ENCODE results near the gene SERPINA9.

Gene SERPINA9

DNA sequence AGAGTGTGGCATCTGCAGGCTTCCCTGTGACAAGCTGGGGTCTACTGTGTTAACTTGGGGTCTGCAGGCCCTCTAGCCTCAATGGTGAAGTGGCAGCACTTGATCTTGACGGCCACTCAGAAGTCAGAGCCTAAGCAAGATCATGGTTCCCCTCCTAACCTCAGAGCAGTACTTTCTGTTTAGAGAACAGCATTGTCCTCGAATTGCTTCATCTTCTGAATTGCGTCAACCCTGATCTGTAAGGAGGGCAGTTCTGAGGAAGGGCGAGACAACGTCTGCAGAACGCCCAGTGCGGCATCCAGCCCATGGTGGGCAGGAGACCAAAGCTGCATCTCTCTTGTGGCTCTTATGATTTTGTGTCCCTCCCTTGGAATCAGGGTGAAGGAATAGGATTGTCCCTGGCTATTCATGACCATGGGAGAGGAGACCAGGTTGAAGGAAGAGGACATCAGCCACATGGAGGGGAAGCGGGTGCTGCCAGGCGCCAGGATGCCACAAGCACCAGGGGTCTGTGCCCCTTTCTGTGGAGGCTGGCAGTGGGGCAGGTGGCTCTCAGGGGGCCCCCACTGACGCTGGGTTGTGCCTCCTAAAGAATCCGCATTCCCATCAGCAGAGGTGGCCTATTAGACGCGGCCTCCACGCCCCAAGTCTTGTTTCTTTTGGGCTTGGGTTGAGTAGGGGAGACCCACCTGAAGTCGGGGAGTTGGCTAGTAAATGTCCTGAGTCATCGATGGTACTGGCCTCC lies 2.2 kb downstream of the SERPINA9 start:
- no peaks in the 10 kb centered on the region for H3K4me1 ChIP-seq (ENCODE audit: control insufficient read depth, insufficient read depth, low read length)

GRCh38 chr14:94472842-94473241 lies 3.2 kb downstream of the SERPINA9 start:
- peaks cover 4 to 7% of the 10 kb centered on the region in 2 donors for H3K9me3 ChIP-seq (ENCODE audit: control insufficient read depth in 2 of 2, low read length in 2 of 2)
- H3K27me3 ChIP-seq (ENCODE audit: control insufficient read depth in 1 of 2, insufficient read depth in 2 of 2, low read length in 2 of 2) = peaks cover 0 to 8% of the 10 kb centered on the region in 2 donors
- H3K27ac ChIP-seq (ENCODE audit: low read length) = no peak overlapping the region
- no peaks in the 10 kb centered on the region for H3K36me3 ChIP-seq (ENCODE audit: control insufficient read depth in 2 of 2, insufficient read depth in 2 of 2, low read length in 2 of 2)
- no peaks in the 10 kb centered on the region for H3K4me1 ChIP-seq (ENCODE audit: control insufficient read depth, insufficient read depth, low read length)
- H3K4me3 ChIP-seq (ENCODE audit: low read length in 2 of 2) = no peak overlapping the region
- H3K9ac ChIP-seq (ENCODE audit: low read length in 2 of 2) = no peak overlapping the region

More for the DNA sequence above, 2.2 kb downstream of the SERPINA9 start:
- Histone ChIP-seq H3K27ac (ENCODE audit: low read length) (no peak overlapping the region), H3K27me3 (ENCODE audit: control insufficient read depth in 1 of 2, insufficient read depth in 2 of 2, low read length in 2 of 2) (peaks cover 0 to 8% of the 10 kb centered on the region in 2 donors), H3K9ac (ENCODE audit: low read length in 2 of 2) (no peak overlapping the region), H3K36me3 (ENCODE audit: control insufficient read depth in 2 of 2, insufficient read depth in 2 of 2, low read length in 2 of 2) (no peaks in the 10 kb centered on the region), H3K9me3 (ENCODE audit: control insufficient read depth in 2 of 2, low read length in 2 of 2) (peaks cover 7 to 9% of the 10 kb centered on the region in 2 donors), H3K4me3 (ENCODE audit: low read length in 2 of 2) (no peak overlapping the region)

GRCh38 chr14:94471045-94471444 lies 5.0 kb downstream of the SERPINA9 start:
- Histone ChIP-seq H3K9me3 (ENCODE audit: control insufficient read depth in 2 of 2, low read length in 2 of 2) (peaks cover 0 to 6% of the 10 kb centered on the region in 2 donors), H3K9ac (ENCODE audit: low read length in 2 of 2) (no peak overlapping the region), H3K36me3 (ENCODE audit: control insufficient read depth in 2 of 2, insufficient read depth in 2 of 2, low read length in 2 of 2) (no peaks in the 10 kb centered on the region), H3K4me1 (ENCODE audit: control insufficient read depth, insufficient read depth, low read length) (no peaks in the 10 kb centered on the region), H3K27ac (ENCODE audit: low read length) (no peak overlapping the region), H3K27me3 (ENCODE audit: control insufficient read depth in 1 of 2, insufficient read depth in 2 of 2, low read length in 2 of 2) (peaks cover 0 to 8% of the 10 kb centered on the region in 2 donors), H3K4me3 (ENCODE audit: low read length in 2 of 2) (no peak overlapping the region)

- Histone ChIP-seq H3K4me3 (ENCODE audit: low read length in 2 of 2) (no peak overlapping the region), H3K27me3 (ENCODE audit: control insufficient read depth in 1 of 2, insufficient read depth in 2 of 2, low read length in 2 of 2) (peaks cover 0 to 6% of the 10 kb centered on the region in 2 donors), H3K9ac (ENCODE audit: low read length in 2 of 2) (no peak overlapping the region)
Measured at GRCh38 chr14:94470311-94470710, 5.7 kb downstream of the SERPINA9 start.

DNA sequence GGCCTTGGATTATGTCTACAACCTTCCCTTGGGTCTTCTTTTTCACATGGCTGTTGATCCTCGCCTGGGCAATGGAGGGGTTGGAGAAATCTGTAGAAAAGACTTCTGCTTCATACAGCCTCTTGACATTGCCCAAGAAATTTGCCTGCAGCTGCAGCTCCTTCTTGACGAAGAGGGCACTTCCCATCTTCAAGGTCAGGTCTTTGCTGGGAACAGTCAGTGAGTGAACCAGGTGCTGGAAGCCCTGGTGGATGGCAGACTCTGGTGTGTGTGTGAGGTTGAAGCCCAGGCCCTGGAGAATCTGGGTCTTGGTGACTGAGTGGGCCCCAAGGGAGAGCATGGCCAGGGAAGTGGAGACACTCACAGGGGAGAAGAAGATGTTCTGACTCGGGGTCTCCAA lies 6.7 kb downstream of the SERPINA9 start:
- no peak overlapping the region for H3K4me3 ChIP-seq (ENCODE audit: low read length in 2 of 2)
- H3K36me3 ChIP-seq (ENCODE audit: control insufficient read depth in 2 of 2, insufficient read depth in 2 of 2, low read length in 2 of 2) = no peaks in the 10 kb centered on the region
- H3K27ac ChIP-seq (ENCODE audit: low read length) = no peak overlapping the region
- H3K4me1 ChIP-seq (ENCODE audit: control insufficient read depth, insufficient read depth, low read length) = no peaks in the 10 kb centered on the region
- peaks cover 0 to 5% of the 10 kb centered on the region in 2 donors for H3K27me3 ChIP-seq (ENCODE audit: control insufficient read depth in 1 of 2, insufficient read depth in 2 of 2, low read length in 2 of 2)
- peaks cover 5 to 7% of the 10 kb centered on the region in 2 donors for H3K9me3 ChIP-seq (ENCODE audit: control insufficient read depth in 2 of 2, low read length in 2 of 2)
- no peak overlapping the region for H3K9ac ChIP-seq (ENCODE audit: low read length in 2 of 2)

More at GRCh38 chr14:94470311-94470710, 5.7 kb downstream of the SERPINA9 start:
- Histone ChIP-seq H3K27ac (ENCODE audit: low read length) (no peak overlapping the region), H3K36me3 (ENCODE audit: control insufficient read depth in 2 of 2, insufficient read depth in 2 of 2, low read length in 2 of 2) (no peaks in the 10 kb centered on the region), H3K4me1 (ENCODE audit: control insufficient read depth, insufficient read depth, low read length) (no peaks in the 10 kb centered on the region), H3K9me3 (ENCODE audit: control insufficient read depth in 2 of 2, low read length in 2 of 2) (no peaks in the 10 kb centered on the region)

GRCh38 chr14:94467728-94468520 lies 8.1 kb downstream of the SERPINA9 start:
- no peak overlapping the region for H3K27ac ChIP-seq (ENCODE audit: low read length)
- H3K9ac ChIP-seq (ENCODE audit: low read length in 2 of 2) = no peak overlapping the region
- H3K9me3 ChIP-seq (ENCODE audit: control insufficient read depth in 2 of 2, low read length in 2 of 2) = peaks cover 5 to 7% of the 10 kb centered on the region in 2 donors
- H3K36me3 ChIP-seq (ENCODE audit: control insufficient read depth in 2 of 2, insufficient read depth in 2 of 2, low read length in 2 of 2) = no peaks in the 10 kb centered on the region
- H3K27me3 ChIP-seq (ENCODE audit: control insufficient read depth in 1 of 2, insufficient read depth in 2 of 2, low read length in 2 of 2) = peaks cover 0 to 4% of the 10 kb centered on the region in 2 donors
- no peak overlapping the region for H3K4me3 ChIP-seq (ENCODE audit: low read length in 2 of 2)
- H3K4me1 ChIP-seq (ENCODE audit: control insufficient read depth, insufficient read depth, low read length) = no peaks in the 10 kb centered on the region

GRCh38 chr14:94466706-94467370 lies 9.2 kb downstream of the SERPINA9 start:
- no peaks in the 10 kb centered on the region for H3K27me3 ChIP-seq (ENCODE audit: control insufficient read depth in 1 of 2, insufficient read depth in 2 of 2, low read length in 2 of 2)
- peaks cover 5 to 7% of the 10 kb centered on the region in 2 donors for H3K9me3 ChIP-seq (ENCODE audit: control insufficient read depth in 2 of 2, low read length in 2 of 2)

GRCh38 chr14:94465042-94465441 lies 11.0 kb downstream of the SERPINA9 start:
- Histone ChIP-seq H3K27ac (ENCODE audit: low read length) (no peak overlapping the region), H3K36me3 (ENCODE audit: control insufficient read depth in 2 of 2, insufficient read depth in 2 of 2, low read length in 2 of 2) (no peaks in the 10 kb centered on the region), H3K27me3 (ENCODE audit: control insufficient read depth in 1 of 2, insufficient read depth in 2 of 2, low read length in 2 of 2) (no peaks in the 10 kb centered on the region), H3K9ac (ENCODE audit: low read length in 2 of 2) (no peak overlapping the region), H3K4me1 (ENCODE audit: control insufficient read depth, insufficient read depth, low read length) (no peaks in the 10 kb centered on the region), H3K4me3 (ENCODE audit: low read length in 2 of 2) (no peak overlapping the region), H3K9me3 (ENCODE audit: control insufficient read depth in 2 of 2, low read length in 2 of 2) (peaks cover 5 to 7% of the 10 kb centered on the region in 2 donors)

More at GRCh38 chr14:94466706-94467370, 9.2 kb downstream of the SERPINA9 start:
- Histone ChIP-seq H3K27ac (ENCODE audit: low read length) (no peak overlapping the region), H3K36me3 (ENCODE audit: control insufficient read depth in 2 of 2, insufficient read depth in 2 of 2, low read length in 2 of 2) (no peaks in the 10 kb centered on the region), H3K4me3 (ENCODE audit: low read length in 2 of 2) (no peak overlapping the region), H3K9ac (ENCODE audit: low read length in 2 of 2) (no peak overlapping the region), H3K4me1 (ENCODE audit: control insufficient read depth, insufficient read depth, low read length) (no peaks in the 10 kb centered on the region)

- H3K4me3 ChIP-seq (ENCODE audit: low read length in 2 of 2) = no peak overlapping the region
- peaks cover 5 to 7% of the 10 kb centered on the region in 2 donors for H3K9me3 ChIP-seq (ENCODE audit: control insufficient read depth in 2 of 2, low read length in 2 of 2)
- H3K4me1 ChIP-seq (ENCODE audit: control insufficient read depth, insufficient read depth, low read length) = no peaks in the 10 kb centered on the region
- H3K9ac ChIP-seq (ENCODE audit: low read length in 2 of 2) = no peak overlapping the region
- H3K27me3 ChIP-seq (ENCODE audit: control insufficient read depth in 1 of 2, insufficient read depth in 2 of 2, low read length in 2 of 2) = no peaks in the 10 kb centered on the region
- H3K36me3 ChIP-seq (ENCODE audit: control insufficient read depth in 2 of 2, insufficient read depth in 2 of 2, low read length in 2 of 2) = no peaks in the 10 kb centered on the region
- H3K27ac ChIP-seq (ENCODE audit: low read length) = no peak overlapping the region
Measured at GRCh38 chr14:94464290-94464689, 11.7 kb downstream of the SERPINA9 start.

GRCh38 chr14:94462763-94463572 lies 13.0 kb downstream of the SERPINA9 start:
- Histone ChIP-seq H3K9ac (ENCODE audit: low read length in 2 of 2) (no peak overlapping the region), H3K36me3 (ENCODE audit: control insufficient read depth in 2 of 2, insufficient read depth in 2 of 2, low read length in 2 of 2) (no peaks in the 10 kb centered on the region), H3K4me1 (ENCODE audit: control insufficient read depth, insufficient read depth, low read length) (no peaks in the 10 kb centered on the region), H3K4me3 (ENCODE audit: low read length in 2 of 2) (no peak overlapping the region), H3K27ac (ENCODE audit: low read length) (no peak overlapping the region), H3K27me3 (ENCODE audit: control insufficient read depth in 1 of 2, insufficient read depth in 2 of 2, low read length in 2 of 2) (no peaks in the 10 kb centered on the region), H3K9me3 (ENCODE audit: control insufficient read depth in 2 of 2, low read length in 2 of 2) (peaks cover 7 to 9% of the 10 kb centered on the region in 2 donors)

Measured in stomach smooth muscle (tissue), 2 donors.